Panc1 (cell line): ENCODE measurements around the gene FARP1. TPM values are rescaled to one million over a fixed set of nuclear protein-coding genes. Genes with fewer than 3 reads are reported as not detected.

Source experiments
- ATAC-seq: fragments of 200-7000 bp; cut with Tn5 transposase; 2 replicates; pipeline ENCODE4 v1.9.1; 2020; ENCODE audit warnings: mild to moderate bottlenecking, moderate library complexity
- BruUV-seq: library from RNA; stranded (reverse); fragments of 400-500 nt; replicated peaks from 2 replicates; lab custom pipeline; 2021; lab: Mats Ljungman, UMichigan
- CTCF ChIA-PET: fragments of 300-600 bp; sonication (Branson Sonifier 250); formaldehyde crosslinking; loops from one replicate; lab custom pipeline; 2022; ENCODE audit warnings: antibody characterized with exemption; lab: Charles Lee
- POLR2A ChIA-PET: fragments of 300-600 bp; sonication (Branson Sonifier 250); formaldehyde crosslinking; loops from one replicate; lab custom pipeline; 2022; ENCODE audit warnings: antibody characterized with exemption; lab: Charles Lee
- DNase-seq: peaks from one replicate; pipeline ENCODE4 v3.0.0-alpha.2; 2010; ENCODE audit warnings: low read depth, low spot score
- H3K27ac ChIP-seq: 2 replicates; pipeline ENCODE4 v1.5.1; 2011; ENCODE audit warnings: mild to moderate bottlenecking, low read length, inconsistent platforms
- H3K27me3 ChIP-seq: fragments of 200-500 bp; sonication (Bioruptor generic); 2 replicates; pipeline ENCODE4 v1.6.0; 2014; ENCODE audit warnings: low read length, inconsistent platforms; ENCODE audit not compliant: control insufficient read depth, insufficient read depth
- H3K36me3 ChIP-seq: fragments of 200-500 bp; sonication (Bioruptor generic); 2 replicates; pipeline ENCODE4 v1.5.1; 2014; ENCODE audit warnings: inconsistent platforms, mild to moderate bottlenecking, low read length, moderate library complexity; ENCODE audit not compliant: control insufficient read depth, insufficient read depth
- H3K4me1 ChIP-seq: 2 replicates; pipeline ENCODE4 v1.5.1; 2011; ENCODE audit warnings: inconsistent platforms, mild to moderate bottlenecking, low read length, moderate library complexity; ENCODE audit not compliant: control insufficient read depth, insufficient read depth
- H3K4me3 ChIP-seq, 2 experiments: 2 replicates each; pipeline ENCODE4 v1.5.1; 2011 to 2012; ENCODE audit warnings: low read depth in 2 of 2, low read length in 2 of 2, mild to moderate bottlenecking in 2 of 2, inconsistent platforms in 1 of 2, moderate library complexity in 1 of 2
- H3K9me3 ChIP-seq: fragments of 200-500 bp; sonication (Bioruptor generic); 2 replicates; pipeline ENCODE4 v1.5.1; 2014; ENCODE audit warnings: low read depth, mild to moderate bottlenecking, inconsistent platforms, low read length, moderate library complexity; ENCODE audit not compliant: control insufficient read depth, insufficient read depth
- CTCF ChIP-seq: fragments of 450-650 bp; IDR thresholded peaks from 2 replicates; pipeline ENCODE4 v1.5.1; 2017; ENCODE audit warnings: mild to moderate bottlenecking
- POLR2AphosphoS5 ChIP-seq: IDR thresholded peaks from 2 replicates; pipeline ENCODE4 v1.6.1; 2012; ENCODE audit warnings: mild to moderate bottlenecking, low read depth, low read length, moderate library complexity
- REST ChIP-seq, 2 experiments: IDR thresholded peaks; 2 replicates each; pipeline ENCODE4 v1.6.1; 2011 to 2012; ENCODE audit warnings: low read depth in 2 of 2, control low read depth in 1 of 2, low read length in 1 of 2, mild to moderate bottlenecking in 1 of 2, moderate library complexity in 1 of 2; ENCODE audit not compliant: insufficient read depth in 1 of 2
- SIN3A ChIP-seq: IDR thresholded peaks from 2 replicates; pipeline ENCODE4 v1.6.1; 2012; ENCODE audit warnings: low read depth, mild to moderate bottlenecking, low read length, moderate library complexity, borderline replicate concordance; ENCODE audit not compliant: insufficient read depth
- TCF7L2 ChIP-seq: IDR thresholded peaks from 2 replicates; pipeline ENCODE4 v1.6.1; 2011; ENCODE audit warnings: mild to moderate bottlenecking, low read depth, low read length, inconsistent platforms
- in situ Hi-C: cut with HindIII; loops from 2 replicates; pipeline ENCODE4 v1.10.0; 2016; ENCODE audit warnings: low sequenced_read_pairs, low pct_unique_long_range_greater_than_20kb
- intact Hi-C: fragments of 100-400 bp; cut with micrococcal nuclease; formaldehyde crosslinking; loops from one replicate; pipeline ENCODE4 v1.10.0; 2022; ENCODE audit not compliant: unreplicated experiment
- total RNA-seq: library from RNA; stranded (reverse); gene quantifications from one replicate; pipeline ENCODE4 v1.2.1, GENCODE V29; 2021; ENCODE audit not compliant: unreplicated experiment

The FARP1 gene
- total RNA-seq, 1 experiment from 2014 or later = 61.9 TPM

GRCh38 chr13:98199480-98199879 is 56.6 kb downstream of the FARP1 start:
- Histone ChIP-seq H3K9me3 (no peaks in the 10 kb centered on the region), H3K27ac (no peak overlapping the region), H3K27me3 (no peaks in the 10 kb centered on the region), H3K4me1 (no peaks in the 10 kb centered on the region; the same call in 1 of the 2 replicates), H3K4me3 (no peak overlapping the region), H3K36me3 (no peaks in the 10 kb centered on the region)
- ChIA-PET CTCF (no interaction called here), POLR2A (no interaction called here)
- intact Hi-C loops (no loop called here), in situ Hi-C loops (no loop called here)
- ATAC-seq (no peak), DNase-seq (no peak)
- TF ChIP-seq POLR2AphosphoS5 (no peak), TCF7L2 (no peak), SIN3A (no peak), REST (IDR thresholded peaks at IDR 0.05; ENCODE audit: insufficient read depth in 1 of 2, low read depth in 2 of 2, low read length in 1 of 2) (no peak), CTCF (no peak)
- no TSS peak for BruUV-seq

GRCh38 chr13:98200211-98200878 is 57.5 kb downstream of the FARP1 start:
- Histone ChIP-seq H3K36me3 (no peaks in the 10 kb centered on the region), H3K27ac (no peak overlapping the region), H3K27me3 (no peaks in the 10 kb centered on the region), H3K4me3 (no peak overlapping the region), H3K9me3 (no peaks in the 10 kb centered on the region), H3K4me1 (no peaks in the 10 kb centered on the region; the same call in 1 of the 2 replicates)
- intact Hi-C loops (no loop called here), in situ Hi-C loops (no loop called here)
- ChIA-PET CTCF (no interaction called here), POLR2A (no interaction called here)
- ATAC-seq = no peak
- BruUV-seq = no TSS peak
- TF ChIP-seq CTCF (no peak), TCF7L2 (no peak), SIN3A (no peak)
- DNase-seq = no peak
